ENCODE results near the gene CNOT11. TPM values are rescaled to one million over a fixed set of nuclear protein-coding genes. Genes with fewer than 3 reads are reported as not detected.

Gene CNOT11
- total and polyA plus RNA-seq, 2 of the 4 experiments (the other 2 are of a cell fraction): 36.4 to 55.8 TPM

DNA sequence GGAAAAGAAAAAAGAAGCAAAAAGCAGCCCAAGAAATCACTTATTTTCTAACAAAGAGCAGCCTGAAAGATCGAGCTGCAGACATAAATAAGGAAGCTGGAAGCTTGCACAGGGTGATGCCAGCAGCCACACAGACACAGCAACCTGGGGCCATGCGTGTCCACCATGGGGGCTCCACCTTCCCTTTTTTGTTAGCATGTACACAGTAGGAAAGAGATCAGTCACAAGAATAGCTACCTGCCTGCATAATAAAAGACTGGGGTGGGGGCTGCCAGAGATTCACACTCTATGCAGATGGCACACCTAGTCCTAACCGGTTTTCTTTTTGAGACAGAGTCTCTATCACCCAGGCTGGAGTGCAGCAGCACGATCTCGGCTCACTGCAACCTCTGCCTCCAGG, 2.9 kb upstream of the CNOT11 start:
- H3K79me1 ChIP-seq (ENCODE audit: low read depth in 1 of 2, low read length in 2 of 2): peaks cover 12 to 19% of the 10 kb centered on the region in 2 experiments
- no peak overlapping the region for H2BK5ac ChIP-seq (ENCODE audit: low read depth, low read length, poor library complexity, severe bottlenecking)
- no peak overlapping the region for H3K23ac ChIP-seq (ENCODE audit: low read depth, low read length)
- H3K27me3 ChIP-seq (ENCODE audit: control insufficient read depth, insufficient read depth, low read length): no peaks in the 10 kb centered on the region
- dilution Hi-C loops (cut with HindIII; ENCODE audit: low sequenced_read_pairs, unreplicated experiment) (no loop called here), intact Hi-C loops (cut with micrococcal nuclease) (loop anchor here (5.0 kb wide), 1 partner anchor 238 kb away; no protein-coding TSS in a partner anchor), in situ Hi-C loops (cut with MboI; ENCODE audit: low sequenced_read_pairs) (no loop called here)
- no peak overlapping the region for H3K4ac ChIP-seq (ENCODE audit: low read depth, low read length)
- no peak overlapping the region for H3K4me3 ChIP-seq (ENCODE audit: insufficient read depth, low read depth, low read length)
- no peak overlapping the region for H3K56ac ChIP-seq (ENCODE audit: extremely low read depth, insufficient read depth, low read length)
- ChIA-PET CTCF (no interaction called here), POLR2A (ENCODE audit: unreplicated experiment) (no interaction called here)
- no peak overlapping the region for H2AK5ac ChIP-seq (ENCODE audit: low read depth, low read length)
- no peak overlapping the region for H3K9ac ChIP-seq (ENCODE audit: low read depth, low read length)
- H4K20me1 ChIP-seq (ENCODE audit: insufficient read depth, low read length): peaks cover 8% of the 10 kb centered on the region; the same call in 1 of the 2 replicates
- H3K27ac ChIP-seq (ENCODE audit: insufficient read depth, low read length): no peak overlapping the region
- H3K4me2 ChIP-seq (ENCODE audit: low read depth, low read length): no peak overlapping the region
- H3K14ac ChIP-seq (replicated peaks; ENCODE audit: low read depth, low read length): no peak overlapping the region
- peaks cover 8% of the 10 kb centered on the region for H3K9me1 ChIP-seq (ENCODE audit: insufficient read depth, low read length)
- no peak overlapping the region for H2AK9ac ChIP-seq (replicated peaks; ENCODE audit: low read depth, low read length, poor library complexity)
- H4K8ac ChIP-seq (ENCODE audit: low read depth in 2 of 2, low read length in 2 of 2): no peak overlapping the region
- BruUV-seq (replicated peaks): no TSS peak
- H3K36me3 ChIP-seq (ENCODE audit: control insufficient read depth, insufficient read depth, low read length): no peaks in the 10 kb centered on the region; the same call in 1 of the 2 replicates
- ATAC-seq (ENCODE audit: low read depth) (no peak), DNase-seq (no peak)
- 50% methylated on average over 1 of the region's 5 CpGs; no CpG with 5 or more reads in 1 of the 2 experiments for WGBS, 2 experiments (ENCODE audit: extremely low coverage in 2 of 2, insufficient read length in 1 of 2)
- no peak overlapping the region for H4K91ac ChIP-seq (ENCODE audit: insufficient read depth, low read depth, low read length)
- H2BK20ac ChIP-seq (ENCODE audit: low read depth, low read length): no peak overlapping the region
- H3K4me1 ChIP-seq (ENCODE audit: control insufficient read depth, insufficient read depth, low read length): peaks cover 10% of the 10 kb centered on the region
- H2BK120ac ChIP-seq (ENCODE audit: low read depth, low read length): no peak overlapping the region
- no peak overlapping the region for H3K18ac ChIP-seq (ENCODE audit: low read depth, low read length)
- no peak overlapping the region for H2AFZ ChIP-seq (replicated peaks; ENCODE audit: low read length, poor library complexity)
- H4K5ac ChIP-seq (ENCODE audit: low read depth, low read length): no peak overlapping the region
- TF ChIP-seq MAFK (IDR thresholded peaks at IDR 0.05; ENCODE audit: low read depth, low read length) (no peak), RFX5 (IDR thresholded peaks at IDR 0.05; ENCODE audit: low read depth, low read length) (no peak), RAD21 (IDR thresholded peaks at IDR 0.05; ENCODE audit: low read length) (no peak), RCOR1 (IDR thresholded peaks at IDR 0.05; ENCODE audit: insufficient replicate concordance, low read length) (no peak), POLR2A (IDR thresholded peaks at IDR 0.05; ENCODE audit: low read depth, low read length) (no peak), MXI1 (IDR thresholded peaks at IDR 0.05; ENCODE audit: borderline replicate concordance, low read depth, low read length) (no peak), CHD1 (IDR thresholded peaks at IDR 0.05; ENCODE audit: low read depth, low read length) (no peak), CEBPB (IDR thresholded peaks at IDR 0.05; ENCODE audit: low read depth, low read length) (no peak), MAZ (IDR thresholded peaks at IDR 0.05; ENCODE audit: borderline replicate concordance, low read depth, low read length) (no peak), FOS (IDR thresholded peaks at IDR 0.05; ENCODE audit: low read depth, low read length) (no peak), SMC3 (IDR thresholded peaks at IDR 0.05; ENCODE audit: low read depth, low read length) (no peak), NFE2L2 (IDR thresholded peaks at IDR 0.05; ENCODE audit: low read depth, low read length) (no peak), BHLHE40 (IDR thresholded peaks at IDR 0.05; ENCODE audit: low read depth, low read length) (no peak)
- TF ChIP-seq, protein P1, sequence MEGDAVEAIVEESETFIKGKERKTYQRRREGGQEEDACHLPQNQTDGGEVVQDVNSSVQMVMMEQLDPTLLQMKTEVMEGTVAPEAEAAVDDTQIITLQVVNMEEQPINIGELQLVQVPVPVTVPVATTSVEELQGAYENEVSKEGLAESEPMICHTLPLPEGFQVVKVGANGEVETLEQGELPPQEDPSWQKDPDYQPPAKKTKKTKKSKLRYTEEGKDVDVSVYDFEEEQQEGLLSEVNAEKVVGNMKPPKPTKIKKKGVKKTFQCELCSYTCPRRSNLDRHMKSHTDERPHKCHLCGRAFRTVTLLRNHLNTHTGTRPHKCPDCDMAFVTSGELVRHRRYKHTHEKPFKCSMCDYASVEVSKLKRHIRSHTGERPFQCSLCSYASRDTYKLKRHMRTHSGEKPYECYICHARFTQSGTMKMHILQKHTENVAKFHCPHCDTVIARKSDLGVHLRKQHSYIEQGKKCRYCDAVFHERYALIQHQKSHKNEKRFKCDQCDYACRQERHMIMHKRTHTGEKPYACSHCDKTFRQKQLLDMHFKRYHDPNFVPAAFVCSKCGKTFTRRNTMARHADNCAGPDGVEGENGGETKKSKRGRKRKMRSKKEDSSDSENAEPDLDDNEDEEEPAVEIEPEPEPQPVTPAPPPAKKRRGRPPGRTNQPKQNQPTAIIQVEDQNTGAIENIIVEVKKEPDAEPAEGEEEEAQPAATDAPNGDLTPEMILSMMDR (conservative IDR thresholded peaks at IDR 0.05; ENCODE audit: low read depth, low read length): no peak
- TF ChIP-seq, protein P2, sequence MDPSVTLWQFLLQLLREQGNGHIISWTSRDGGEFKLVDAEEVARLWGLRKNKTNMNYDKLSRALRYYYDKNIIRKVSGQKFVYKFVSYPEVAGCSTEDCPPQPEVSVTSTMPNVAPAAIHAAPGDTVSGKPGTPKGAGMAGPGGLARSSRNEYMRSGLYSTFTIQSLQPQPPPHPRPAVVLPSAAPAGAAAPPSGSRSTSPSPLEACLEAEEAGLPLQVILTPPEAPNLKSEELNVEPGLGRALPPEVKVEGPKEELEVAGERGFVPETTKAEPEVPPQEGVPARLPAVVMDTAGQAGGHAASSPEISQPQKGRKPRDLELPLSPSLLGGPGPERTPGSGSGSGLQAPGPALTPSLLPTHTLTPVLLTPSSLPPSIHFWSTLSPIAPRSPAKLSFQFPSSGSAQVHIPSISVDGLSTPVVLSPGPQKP (IDR thresholded peaks at IDR 0.05; ENCODE audit: borderline replicate concordance, low read depth, low read length): no peak
- TF ChIP-seq, protein P3, sequence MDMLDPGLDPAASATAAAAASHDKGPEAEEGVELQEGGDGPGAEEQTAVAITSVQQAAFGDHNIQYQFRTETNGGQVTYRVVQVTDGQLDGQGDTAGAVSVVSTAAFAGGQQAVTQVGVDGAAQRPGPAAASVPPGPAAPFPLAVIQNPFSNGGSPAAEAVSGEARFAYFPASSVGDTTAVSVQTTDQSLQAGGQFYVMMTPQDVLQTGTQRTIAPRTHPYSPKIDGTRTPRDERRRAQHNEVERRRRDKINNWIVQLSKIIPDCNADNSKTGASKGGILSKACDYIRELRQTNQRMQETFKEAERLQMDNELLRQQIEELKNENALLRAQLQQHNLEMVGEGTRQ (IDR thresholded peaks at IDR 0.05; ENCODE audit: low read depth, low read length): no peak
- no peaks in the 10 kb centered on the region for H3K9me3 ChIP-seq (ENCODE audit: control insufficient read depth, insufficient read depth, low read length)
- no peak overlapping the region for H2BK15ac ChIP-seq (ENCODE audit: low read depth, low read length)
